Mesenchymal stem cell (in vitro differentiated cells and primary cell): Measurements from ENCODE around the gene SKOR1.

Source experiments
- DNase-seq: peaks from one replicate; pipeline ENCODE4 v3.0.0-alpha.2; 2013
- H2AFZ ChIP-seq: one replicate; pipeline ENCODE4 v1.6.1; 2013; ENCODE audit warnings: low read depth, mild to moderate bottlenecking, control low read depth, inconsistent platforms, low read length, moderate library complexity
- H2AK5ac ChIP-seq: 2 replicates; pipeline ENCODE4 v1.6.1; 2013; ENCODE audit warnings: low read length, moderate library complexity, mild to moderate bottlenecking, inconsistent platforms; ENCODE audit not compliant: severe bottlenecking
- H2BK120ac ChIP-seq: one replicate; pipeline ENCODE4 v1.6.1; 2013; ENCODE audit warnings: low read depth, mild to moderate bottlenecking, inconsistent platforms, low read length, moderate library complexity
- H2BK12ac ChIP-seq, 2 experiments: one replicate each; pipeline ENCODE4 v1.6.1; 2013; ENCODE audit warnings: inconsistent platforms in 2 of 2, low read length in 2 of 2, mild to moderate bottlenecking in 2 of 2, moderate library complexity in 2 of 2, control low read depth in 1 of 2
- H2BK15ac ChIP-seq: one replicate; pipeline ENCODE4 v1.6.1; 2013; ENCODE audit warnings: mild to moderate bottlenecking, low read depth, inconsistent platforms; ENCODE audit not compliant: poor library complexity, severe bottlenecking
- H2BK5ac ChIP-seq: 2 replicates; pipeline ENCODE4 v1.6.1; 2013; ENCODE audit warnings: low read depth, mild to moderate bottlenecking, low read length, control low read depth, inconsistent platforms; ENCODE audit not compliant: poor library complexity, severe bottlenecking
- H3K14ac ChIP-seq, 2 experiments: one replicate each; pipeline ENCODE4 v1.6.1; 2013; ENCODE audit warnings: inconsistent platforms in 2 of 2, low read length in 2 of 2, control low read depth in 1 of 2, mild to moderate bottlenecking in 1 of 2, moderate library complexity in 1 of 2
- H3K18ac ChIP-seq, 2 experiments: one replicate each; pipeline ENCODE4 v1.6.1; 2013; ENCODE audit warnings: inconsistent platforms in 2 of 2, low read length in 2 of 2, control low read depth in 1 of 2, low read depth in 1 of 2, mild to moderate bottlenecking in 1 of 2
- H3K23ac ChIP-seq, 2 experiments: one replicate each; pipeline ENCODE4 v1.6.1; 2013; ENCODE audit warnings: inconsistent platforms in 2 of 2, low read length in 2 of 2, mild to moderate bottlenecking in 2 of 2, moderate library complexity in 2 of 2, control low read depth in 1 of 2
- H3K27ac ChIP-seq: 2 replicates; pipeline ENCODE4 v1.5.1; 2013; ENCODE audit warnings: mild to moderate bottlenecking, moderate library complexity, low read length, control low read depth, inconsistent platforms; ENCODE audit not compliant: poor library complexity, severe bottlenecking
- H3K27me3 ChIP-seq, 2 experiments: 2 replicates each; pipeline versions ENCODE4 v1.6.1 to v1.7.0; 2013; ENCODE audit warnings: low read length in 2 of 2, mild to moderate bottlenecking in 2 of 2, moderate library complexity in 2 of 2, control low read depth in 1 of 2, inconsistent platforms in 1 of 2; ENCODE audit not compliant: control insufficient read depth in 1 of 2, insufficient read depth in 1 of 2
- H3K36me3 ChIP-seq, 2 experiments: 2 replicates each; pipeline versions ENCODE4 v1.6.1 to v1.7.0; 2013; ENCODE audit warnings: low read length in 2 of 2, control low read depth in 1 of 2, inconsistent platforms in 1 of 2, low read depth in 1 of 2, mild to moderate bottlenecking in 1 of 2; ENCODE audit not compliant: insufficient read depth in 2 of 2, control insufficient read depth in 1 of 2
- H3K4ac ChIP-seq, 2 experiments: one replicate each; pipeline ENCODE4 v1.6.1; 2013; ENCODE audit warnings: inconsistent platforms in 2 of 2, low read length in 2 of 2, mild to moderate bottlenecking in 2 of 2, moderate library complexity in 2 of 2, control low read depth in 1 of 2, low read depth in 1 of 2
- H3K4me1 ChIP-seq: 2 replicates; pipeline ENCODE4 v1.6.1; 2013; ENCODE audit warnings: low read depth, low read length, control low read depth; ENCODE audit not compliant: control insufficient read depth, insufficient read depth
- H3K4me2 ChIP-seq: 2 replicates; pipeline ENCODE4 v1.6.1; 2013; ENCODE audit warnings: low read length, mild to moderate bottlenecking, inconsistent platforms; ENCODE audit not compliant: poor library complexity, severe bottlenecking
- H3K4me3 ChIP-seq, 2 experiments: 2 replicates each; pipeline versions ENCODE4 v1.5.1 to v1.7.0; 2013; ENCODE audit warnings: low read length in 2 of 2, mild to moderate bottlenecking in 2 of 2, control low read depth in 1 of 2, low read depth in 1 of 2; ENCODE audit not compliant: insufficient read depth in 1 of 2
- H3K79me1 ChIP-seq: replicated peaks from 2 replicates; pipeline ENCODE4 v1.6.1; 2013; ENCODE audit warnings: mild to moderate bottlenecking, control low read depth, low read length, inconsistent platforms; ENCODE audit not compliant: poor library complexity, severe bottlenecking
- H3K9ac ChIP-seq: 2 replicates; pipeline ENCODE4 v1.7.0; 2013; ENCODE audit warnings: mild to moderate bottlenecking, low read length, moderate library complexity
- H3K9me3 ChIP-seq: 2 replicates; pipeline ENCODE4 v1.7.0; 2013; ENCODE audit warnings: mild to moderate bottlenecking, low read length; ENCODE audit not compliant: control insufficient read depth
- H4K8ac ChIP-seq: one replicate; pipeline ENCODE4 v1.6.1; 2013; ENCODE audit warnings: inconsistent platforms, mild to moderate bottlenecking, low read length, moderate library complexity
- H4K91ac ChIP-seq: one replicate; pipeline ENCODE4 v1.6.1; 2013; ENCODE audit warnings: mild to moderate bottlenecking, low read length, inconsistent platforms
- WGBS: methylation state at CpG from one replicate; pipeline ENCODE4 v1.1.7; 2013; ENCODE audit warnings: mixed read lengths; 5-methylcytosine and 5-hydroxymethylcytosine counted together

SKOR1 gene

GRCh38 chr15:67852418-67852817 is 27.1 kb downstream of the SKOR1 start:
- Histone ChIP-seq H3K23ac (no peak overlapping the region), H4K91ac (no peak overlapping the region), H3K18ac (no peak overlapping the region), H3K4me2 (no peak overlapping the region), H3K4ac (no peak overlapping the region), H2AK5ac (no peak overlapping the region), H3K9ac (no peak overlapping the region), H3K27ac (no peak overlapping the region), H3K27me3 (peaks cover 0 to 4% of the 10 kb centered on the region in 2 experiments), H2BK120ac (no peak overlapping the region), H3K14ac (no peak overlapping the region), H2BK15ac (no peak overlapping the region), H3K4me3 (no peak overlapping the region), H3K79me1 (no peaks in the 10 kb centered on the region), H2AFZ (no peak overlapping the region), H3K36me3 (no peaks in the 10 kb centered on the region), H2BK12ac (no peak overlapping the region), H3K9me3 (peaks cover 3% of the 10 kb centered on the region), H2BK5ac (no peak overlapping the region), H3K4me1 (peaks cover 4% of the 10 kb centered on the region), H4K8ac (no peak overlapping the region)
- DNase-seq = no peak
- 75% methylated on average over 3 of the region's 3 CpGs for WGBS

DNA sequence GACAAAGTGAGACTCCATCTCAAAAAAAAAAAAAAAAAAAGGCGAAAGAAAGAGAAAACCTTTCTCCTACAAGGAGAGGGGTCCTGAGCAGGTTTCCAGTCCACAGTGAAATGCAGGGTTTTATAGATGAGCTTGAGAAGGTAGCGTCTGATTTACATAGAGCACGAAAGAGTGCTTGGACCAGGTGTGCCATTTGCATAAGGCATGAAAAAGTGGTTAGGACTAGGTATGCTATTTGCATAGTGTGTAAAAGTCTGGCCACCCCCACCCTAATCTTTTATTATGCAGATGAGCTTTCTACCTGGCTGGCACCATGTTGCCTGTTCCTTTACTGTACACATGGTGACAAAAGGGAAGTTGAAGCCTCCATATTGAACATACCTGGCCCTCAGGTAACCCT is 28.1 kb downstream of the SKOR1 start:
- H3K9me3 ChIP-seq = peaks cover 3% of the 10 kb centered on the region
- no peaks in the 10 kb centered on the region for H3K27me3 ChIP-seq
- WGBS = 77% methylated on average over 3 of the region's 3 CpGs
- H3K4me1 ChIP-seq = peaks cover 4% of the 10 kb centered on the region
- no peak overlapping the region for H3K4ac ChIP-seq
- H4K91ac ChIP-seq = no peak overlapping the region
- H2BK12ac ChIP-seq = no peak overlapping the region
- no peak overlapping the region for H3K4me2 ChIP-seq
- H2BK5ac ChIP-seq = no peak overlapping the region
- no peak overlapping the region for H2AK5ac ChIP-seq
- H4K8ac ChIP-seq = no peak overlapping the region
- no peak overlapping the region for H2AFZ ChIP-seq
- DNase-seq = no peak
- no peak overlapping the region for H3K9ac ChIP-seq
- no peak overlapping the region for H2BK120ac ChIP-seq
- H3K14ac ChIP-seq = no peak overlapping the region
- H3K4me3 ChIP-seq = no peak overlapping the region
- no peaks in the 10 kb centered on the region for H3K36me3 ChIP-seq
- H3K23ac ChIP-seq = no peak overlapping the region
- no peak overlapping the region for H3K18ac ChIP-seq
- no peaks in the 10 kb centered on the region for H3K79me1 ChIP-seq
- H2BK15ac ChIP-seq = no peak overlapping the region
- no peak overlapping the region for H3K27ac ChIP-seq

GRCh38 chr15:67854358-67854757 is 29.0 kb downstream of the SKOR1 start:
- no peak overlapping the region for H2AFZ ChIP-seq
- no peak overlapping the region for H3K4me3 ChIP-seq
- no peak overlapping the region for H2BK5ac ChIP-seq
- peak overlapping the region in 1 of 2 experiments; percentile 37 for H3K4ac ChIP-seq
- peaks cover 3% of the 10 kb centered on the region for H3K9me3 ChIP-seq
- 90% methylated on average over 1 of the region's 1 CpG for WGBS
- H2AK5ac ChIP-seq = no peak overlapping the region
- peaks cover 4% of the 10 kb centered on the region for H3K4me1 ChIP-seq
- no peak overlapping the region for H3K9ac ChIP-seq
- H3K4me2 ChIP-seq = no peak overlapping the region
- no peak for DNase-seq
- no peak overlapping the region for H2BK120ac ChIP-seq
- H2BK15ac ChIP-seq = no peak overlapping the region
- H3K27me3 ChIP-seq = no peaks in the 10 kb centered on the region
- H3K36me3 ChIP-seq = no peaks in the 10 kb centered on the region
- H3K18ac ChIP-seq = peak overlapping the region in 1 of 2 experiments; percentile 46
- peak overlapping the region; percentile 1 for H4K8ac ChIP-seq
- no peaks in the 10 kb centered on the region for H3K79me1 ChIP-seq
- H4K91ac ChIP-seq = no peak overlapping the region
- no peak overlapping the region for H3K23ac ChIP-seq
- H3K14ac ChIP-seq = peak overlapping the region in 1 of 2 experiments; percentile 9
- no peak overlapping the region for H2BK12ac ChIP-seq
- no peak overlapping the region for H3K27ac ChIP-seq

- Histone ChIP-seq H4K8ac (no peak overlapping the region), H3K23ac (no peak overlapping the region), H3K27me3 (no peaks in the 10 kb centered on the region), H3K4ac (no peak overlapping the region), H3K9me3 (no peaks in the 10 kb centered on the region), H3K4me1 (peaks cover 10% of the 10 kb centered on the region), H3K36me3 (no peaks in the 10 kb centered on the region), H2AFZ (no peak overlapping the region), H2AK5ac (no peak overlapping the region), H2BK12ac (no peak overlapping the region), H3K4me3 (no peak overlapping the region), H2BK15ac (no peak overlapping the region), H3K27ac (no peak overlapping the region), H3K18ac (no peak overlapping the region), H2BK5ac (no peak overlapping the region), H3K9ac (no peak overlapping the region), H3K4me2 (no peak overlapping the region), H3K14ac (no peak overlapping the region), H2BK120ac (no peak overlapping the region), H4K91ac (no peak overlapping the region), H3K79me1 (no peaks in the 10 kb centered on the region)
- WGBS = 42% methylated on average over 3 of the region's 3 CpGs
- no peak for DNase-seq
Observed at GRCh38 chr15:67855842-67856241, 30.5 kb downstream of the SKOR1 start.
